AG10803 (cell line): ENCODE data around the gene TIGD1.
"Not testable (repeated sequence)": the region's sequence is repeated elsewhere in the genome, so short reads cannot be mapped to it uniquely, and the experiment has no call there.

Source experiments
- DNase-seq: peaks from one replicate; pipeline ENCODE4 v3.0.0; 2010; ENCODE audit warnings: low read depth
- H3K4me3 ChIP-seq: 2 replicates; pipeline ENCODE4 v1.5.1; 2011; ENCODE audit warnings: mild to moderate bottlenecking, low read length, control low read depth
- CTCF ChIP-seq: conservative IDR thresholded peaks from 2 replicates; pipeline ENCODE4 v1.5.1; 2011; ENCODE audit warnings: mild to moderate bottlenecking, low read length, control low read depth, inconsistent platforms

TIGD1 gene

GRCh38 chr2:232538671-232539070 lies 11.7 kb downstream of the TIGD1 start:
- no peak for TF ChIP-seq CTCF
- H3K4me3 ChIP-seq = no peak overlapping the region
- DNase-seq = no peak

GRCh38 chr2:232537499-232537898 lies 12.9 kb downstream of the TIGD1 start:
- no peak for TF ChIP-seq CTCF
- no peak for DNase-seq
- H3K4me3 ChIP-seq = no peak overlapping the region

- DNase-seq = no peak
- H3K4me3 ChIP-seq = no peak overlapping the region
- TF ChIP-seq CTCF = peak; percentile 12; the same call in 1 of the 2 replicates
These were observed 13.3 kb downstream of the TIGD1 start for GRCh38 chr2:232537079-232537478.

GRCh38 chr2:232535761-232536530 lies 14.4 kb downstream of the TIGD1 start:
- no peak for TF ChIP-seq CTCF
- H3K4me3 ChIP-seq = no peak overlapping the region
- DNase-seq = no peak

- no peak for DNase-seq
- no peak for TF ChIP-seq CTCF
- no peak overlapping the region for H3K4me3 ChIP-seq
These were observed 15.3 kb downstream of the TIGD1 start for GRCh38 chr2:232534940-232535651.

GRCh38 chr2:232533944-232534710 lies 16.2 kb downstream of the TIGD1 start:
- TF ChIP-seq CTCF = no peak
- no peak for DNase-seq
- H3K4me3 ChIP-seq = no peak overlapping the region

GRCh38 chr2:232532821-232533220 lies 17.5 kb downstream of the TIGD1 start:
- not testable (repeated sequence) for H3K4me3 ChIP-seq, DNase-seq
